Colonic mucosa (tissue), 4 donors: ENCODE results near the gene GRK3. TPM values are rescaled to one million over a fixed set of nuclear protein-coding genes. Genes with fewer than 3 reads are reported as not detected.
"Not testable (repeated sequence)": the region's sequence is repeated elsewhere in the genome, so short reads cannot be mapped to it uniquely, and the experiment has no call there.

Experiments used
- DNase-seq: peaks from one replicate; pipeline ENCODE4 v3.0.0-alpha.2; 2020
- H3K27ac ChIP-seq: fragments of 200-600 bp; one replicate; pipeline ENCODE4 v1.8.0; 2021
- H3K27me3 ChIP-seq: fragments of 200-600 bp; one replicate; pipeline ENCODE4 v1.8.0; 2021
- H3K36me3 ChIP-seq: fragments of 200-600 bp; one replicate; pipeline ENCODE4 v1.8.0; 2021
- H3K4me1 ChIP-seq: fragments of 200-600 bp; one replicate; pipeline ENCODE4 v1.8.0; 2021; ENCODE audit warnings: mild to moderate bottlenecking
- H3K4me3 ChIP-seq: fragments of 200-600 bp; one replicate; pipeline ENCODE4 v1.8.0; 2021
- H3K9ac ChIP-seq, 2 donors: one replicate each; pipeline ENCODE4 v1.7.0; 2013; ENCODE audit warnings: control low read depth in 2 of 2, low read depth in 2 of 2, low read length in 2 of 2
- H3K9me3 ChIP-seq: fragments of 200-600 bp; one replicate; pipeline ENCODE4 v1.8.0; 2021
- intact Hi-C: fragments of 100-400 bp; cut with DNase I; formaldehyde crosslinking; loops from one replicate; pipeline ENCODE4 v1.14.1; 2022
- total RNA-seq, 2 donors: library from RNA; stranded (reverse); fragmentation: NEBNext Ultra II Directional in 1 of 2; extraction: Animal tissue kit (Norgen Biotek cat#: 25700) in 1 of 2; gene quantifications; one replicate each; pipeline ENCODE4 v1.2.1, GENCODE V29; 2021
- TF ChIP-seq, protein P1 (sequence below): fragments of 200-600 bp; IDR thresholded peaks from one replicate; pipeline ENCODE4 v1.8.0; 2022; ENCODE audit warnings: antibody characterized with exemption, mild to moderate bottlenecking
- donor health status: healthy.
- donor health status: DM: no; HTN: no; CAD: no.
- donor health status: DM: no; HTN: no; CAD: no.

The GRK3 gene
- total RNA-seq, 2 donors from 2014 or later, result 2.9 to 5.3 TPM

DNA sequence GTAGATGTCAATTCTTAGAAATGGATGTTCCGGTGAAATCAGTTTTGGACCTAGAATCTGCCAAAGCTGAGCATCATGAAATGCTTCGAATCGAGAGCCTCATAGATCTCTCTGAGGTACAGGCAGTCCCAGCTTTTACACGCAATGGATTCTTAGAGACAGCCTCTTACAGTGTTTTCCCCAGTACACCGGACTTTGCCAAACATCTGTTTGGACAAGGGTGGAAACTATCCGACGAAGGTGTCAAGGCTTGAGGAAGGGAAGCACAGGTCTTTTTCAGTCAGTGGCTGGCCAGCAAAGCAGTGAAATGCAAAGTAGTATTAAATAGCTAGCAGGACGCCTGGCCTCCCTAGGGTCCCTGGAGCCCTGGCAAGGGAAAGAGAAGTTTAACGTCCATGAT is 4.9 kb downstream of the GRK3 start:
- H3K9me3 ChIP-seq, result no peaks in the 10 kb centered on the region
- intact Hi-C loops, result no loop called here

DNA sequence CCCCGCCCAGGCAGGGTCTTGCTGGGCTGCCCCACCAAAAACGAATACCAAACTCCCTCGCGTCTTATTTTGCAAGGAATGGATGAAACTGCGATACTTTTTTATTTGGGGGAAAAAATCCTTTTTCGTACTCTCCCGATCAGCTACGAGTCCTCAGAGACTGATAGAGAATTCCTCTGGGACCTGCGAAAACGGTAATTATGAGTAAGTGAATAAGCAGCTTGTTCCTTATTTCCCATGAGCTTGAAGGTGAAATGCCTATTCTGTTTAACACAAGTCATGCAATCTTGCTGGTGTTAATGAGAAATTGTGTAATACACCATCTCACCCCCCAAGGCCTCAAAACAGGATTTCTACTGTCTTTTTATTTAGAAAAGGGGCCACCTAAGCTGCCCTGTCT is 5.5 kb downstream of the GRK3 start:
- Histone ChIP-seq H3K9me3 (no peaks in the 10 kb centered on the region), H3K27me3 (no peaks in the 10 kb centered on the region), H3K4me1 (no peaks in the 10 kb centered on the region), H3K9ac (no peak overlapping the region), H3K4me3 (no peak overlapping the region), H3K27ac (no peak overlapping the region), H3K36me3 (no peaks in the 10 kb centered on the region)
- TF ChIP-seq, protein P1, sequence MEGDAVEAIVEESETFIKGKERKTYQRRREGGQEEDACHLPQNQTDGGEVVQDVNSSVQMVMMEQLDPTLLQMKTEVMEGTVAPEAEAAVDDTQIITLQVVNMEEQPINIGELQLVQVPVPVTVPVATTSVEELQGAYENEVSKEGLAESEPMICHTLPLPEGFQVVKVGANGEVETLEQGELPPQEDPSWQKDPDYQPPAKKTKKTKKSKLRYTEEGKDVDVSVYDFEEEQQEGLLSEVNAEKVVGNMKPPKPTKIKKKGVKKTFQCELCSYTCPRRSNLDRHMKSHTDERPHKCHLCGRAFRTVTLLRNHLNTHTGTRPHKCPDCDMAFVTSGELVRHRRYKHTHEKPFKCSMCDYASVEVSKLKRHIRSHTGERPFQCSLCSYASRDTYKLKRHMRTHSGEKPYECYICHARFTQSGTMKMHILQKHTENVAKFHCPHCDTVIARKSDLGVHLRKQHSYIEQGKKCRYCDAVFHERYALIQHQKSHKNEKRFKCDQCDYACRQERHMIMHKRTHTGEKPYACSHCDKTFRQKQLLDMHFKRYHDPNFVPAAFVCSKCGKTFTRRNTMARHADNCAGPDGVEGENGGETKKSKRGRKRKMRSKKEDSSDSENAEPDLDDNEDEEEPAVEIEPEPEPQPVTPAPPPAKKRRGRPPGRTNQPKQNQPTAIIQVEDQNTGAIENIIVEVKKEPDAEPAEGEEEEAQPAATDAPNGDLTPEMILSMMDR, result no peak
- intact Hi-C loops, result no loop called here
- DNase-seq, result no peak

More for the DNA sequence above, 4.9 kb downstream of the GRK3 start:
- no peak overlapping the region for H3K27ac ChIP-seq
- H3K4me1 ChIP-seq, result no peaks in the 10 kb centered on the region
- no peak overlapping the region for H3K4me3 ChIP-seq
- no peak for DNase-seq
- H3K9ac ChIP-seq, result no peak overlapping the region
- TF ChIP-seq, protein P1, result no peak
- H3K36me3 ChIP-seq, result no peaks in the 10 kb centered on the region
- H3K27me3 ChIP-seq, result no peaks in the 10 kb centered on the region

DNA sequence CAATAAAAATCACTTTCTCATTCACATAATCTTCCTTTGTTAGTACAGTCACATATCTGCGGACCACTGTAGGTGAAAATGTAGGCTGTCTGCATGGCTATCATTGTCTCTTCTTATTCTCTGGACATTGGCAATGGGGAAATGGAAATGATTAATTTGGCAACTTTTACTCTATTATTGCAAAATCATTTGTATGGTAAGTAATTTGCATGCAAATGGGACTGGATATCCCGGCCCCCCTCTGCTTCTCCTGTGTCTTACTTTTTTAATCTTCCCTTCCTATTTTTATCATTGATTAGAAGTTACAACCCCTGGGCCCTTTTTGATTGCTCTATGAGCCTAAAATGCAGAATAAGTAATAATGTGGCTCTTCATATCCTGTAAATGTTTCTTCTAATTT is 6.0 kb downstream of the GRK3 start:
- intact Hi-C loops, result no loop called here
- TF ChIP-seq, protein P1, result no peak
- H3K9me3 ChIP-seq, result no peaks in the 10 kb centered on the region
- no peaks in the 10 kb centered on the region for H3K36me3 ChIP-seq
- H3K4me3 ChIP-seq, result no peak overlapping the region
- H3K27me3 ChIP-seq, result no peaks in the 10 kb centered on the region
- DNase-seq, result no peak
- H3K4me1 ChIP-seq, result no peaks in the 10 kb centered on the region
- H3K9ac ChIP-seq, result no peak overlapping the region
- no peak overlapping the region for H3K27ac ChIP-seq

DNA sequence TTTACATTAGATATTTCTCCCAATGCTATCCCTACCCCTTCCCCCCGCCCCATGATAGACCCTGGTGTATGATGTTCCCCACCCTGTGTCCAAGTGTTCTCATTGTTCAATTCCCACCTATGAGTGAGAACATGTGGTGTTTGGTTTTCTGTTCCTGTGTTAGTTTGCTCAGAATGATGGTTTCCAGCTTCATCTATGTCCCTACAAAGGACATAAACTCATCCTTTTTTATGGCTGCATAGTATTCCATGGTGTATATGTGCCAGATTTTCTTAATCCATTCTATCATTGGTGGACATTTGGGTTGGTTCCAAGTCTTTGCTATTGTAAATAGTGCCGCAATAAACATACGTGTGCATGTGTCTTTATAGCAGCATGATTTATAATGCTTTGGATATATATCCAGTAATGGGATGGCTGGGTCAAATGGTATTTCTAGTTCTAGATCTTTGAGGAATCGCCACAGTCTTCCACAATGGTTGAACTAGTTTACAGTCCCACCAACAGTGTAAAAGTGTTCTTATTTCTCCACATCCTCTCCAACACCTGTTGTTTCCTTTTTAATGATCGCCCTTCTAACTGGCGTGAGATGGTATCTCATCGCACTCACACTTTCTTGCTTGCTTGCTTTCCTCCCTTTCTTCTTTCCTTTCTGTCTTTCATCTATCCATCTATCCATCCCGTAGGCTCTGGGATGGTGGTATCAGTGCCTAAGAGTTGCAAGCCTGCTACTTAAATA is 7.7 kb downstream of the GRK3 start:
- H3K4me1 ChIP-seq, H3K4me3 ChIP-seq, H3K27me3 ChIP-seq, H3K9ac ChIP-seq, H3K9me3 ChIP-seq, DNase-seq, H3K36me3 ChIP-seq, H3K27ac ChIP-seq, intact Hi-C loops: not testable (repeated sequence)

DNA sequence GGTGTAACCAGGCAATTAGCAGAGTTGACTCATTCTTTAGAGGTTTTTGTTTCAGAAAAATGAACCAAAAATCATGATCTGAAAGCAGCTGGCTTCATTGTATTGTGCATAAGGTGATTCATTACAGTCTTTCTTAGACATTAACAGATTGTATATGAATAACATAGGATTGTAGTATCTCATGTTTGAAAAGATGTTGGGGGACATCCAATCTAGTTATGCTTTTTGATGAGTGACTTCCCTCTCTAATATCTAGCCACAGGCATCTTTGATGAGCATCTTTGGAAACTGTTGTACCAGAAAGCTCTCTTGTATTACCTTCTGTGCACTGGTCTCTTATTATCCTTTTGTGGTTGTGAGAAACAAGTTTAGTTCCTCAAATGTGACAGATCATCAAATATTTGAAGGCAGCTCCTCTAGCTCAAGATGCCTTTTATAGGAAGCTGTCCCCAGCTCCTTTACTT is 8.3 kb downstream of the GRK3 start:
- H3K9me3 ChIP-seq, result no peaks in the 10 kb centered on the region
- TF ChIP-seq, protein P1, result no peak
- no peak overlapping the region for H3K9ac ChIP-seq
- DNase-seq, result no peak
- intact Hi-C loops, result no loop called here
- no peaks in the 10 kb centered on the region for H3K27me3 ChIP-seq
- no peak overlapping the region for H3K4me3 ChIP-seq
- H3K4me1 ChIP-seq, result no peaks in the 10 kb centered on the region
- H3K36me3 ChIP-seq, result no peaks in the 10 kb centered on the region
- no peak overlapping the region for H3K27ac ChIP-seq

DNA sequence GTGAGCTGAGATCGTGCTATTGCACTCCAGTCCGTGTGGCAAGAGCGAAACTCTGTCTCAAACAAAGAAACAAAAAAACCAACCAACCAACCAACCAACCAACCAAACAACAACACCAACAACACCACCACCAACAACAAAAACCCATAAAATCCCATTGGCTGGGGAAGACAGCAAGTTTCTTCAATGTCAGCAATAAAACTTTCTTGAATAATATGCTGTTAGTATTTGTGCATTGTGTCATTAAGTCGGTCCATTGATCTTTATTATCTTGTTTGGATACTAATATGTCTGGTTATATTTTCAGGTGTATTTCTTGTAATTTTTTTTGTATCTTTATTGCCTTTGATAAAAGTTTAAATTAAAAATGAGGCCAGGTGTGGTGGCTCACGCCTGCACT is 9.4 kb downstream of the GRK3 start:
- Histone ChIP-seq H3K27me3 (no peaks in the 10 kb centered on the region), H3K4me1 (no peaks in the 10 kb centered on the region), H3K36me3 (no peaks in the 10 kb centered on the region), H3K9ac (no peak overlapping the region), H3K27ac (no peak overlapping the region), H3K4me3 (no peak overlapping the region), H3K9me3 (no peaks in the 10 kb centered on the region)
- TF ChIP-seq, protein P1, result no peak
- intact Hi-C loops, result no loop called here
- DNase-seq, result no peak
